GM13977 (cell line): ENCODE data around the gene TCERG1L.

Experiments
- DNase-seq: peaks from one replicate; pipeline ENCODE4 v3.0.0; 2012; ENCODE audit warnings: low spot score
- CTCF ChIP-seq: IDR thresholded peaks from 2 replicates; pipeline ENCODE4 v1.5.1; 2012; ENCODE audit warnings: mild to moderate bottlenecking, control low read depth; ENCODE audit not compliant: insufficient read depth; ENCODE audit errors: extremely low read depth, missing control alignments
- in situ Hi-C: fragments of 300-500 bp; cut with MboI; formaldehyde crosslinking; loops from one replicate; pipeline ENCODE4 v1.12.0; 2022; ENCODE audit warnings: low sequenced_read_pairs, low pct_unique_long_range_greater_than_20kb, mixed read lengths, inconsistent platforms; ENCODE audit not compliant: unreplicated experiment

TCERG1L gene

GRCh38 chr10:131211965-131212619, 99.4 kb downstream of the TCERG1L start:
- in situ Hi-C loops: no loop called here
- DNase-seq: no peak
- no peak for TF ChIP-seq CTCF

- TF ChIP-seq CTCF: no peak
- in situ Hi-C loops: no loop called here
- DNase-seq: no peak
Measured at GRCh38 chr10:131211559-131211958, 100.0 kb downstream of the TCERG1L start.

- no peak for TF ChIP-seq CTCF
- in situ Hi-C loops: no loop called here
- no peak for DNase-seq
Measured at GRCh38 chr10:131211146-131211545, 100.4 kb downstream of the TCERG1L start.

- DNase-seq: no peak
- no peak for TF ChIP-seq CTCF
- in situ Hi-C loops: no loop called here
Measured at GRCh38 chr10:131210181-131210580, 101.3 kb downstream of the TCERG1L start.

- no peak for TF ChIP-seq CTCF
- in situ Hi-C loops: no loop called here
Measured at GRCh38 chr10:131207584-131208532, 103.7 kb downstream of the TCERG1L start.

GRCh38 chr10:131207176-131207575, 104.3 kb downstream of the TCERG1L start:
- in situ Hi-C loops: no loop called here
- no peak for TF ChIP-seq CTCF
- no peak for DNase-seq

More at GRCh38 chr10:131207584-131208532, 103.7 kb downstream of the TCERG1L start:
- DNase-seq: no peak
